Esophagus (tissue), 2 donors: ENCODE results near the gene SHROOM2. TPM values are rescaled to one million over a fixed set of nuclear protein-coding genes. Genes with fewer than 3 reads are reported as not detected.
"Not testable (repeated sequence)": the region's sequence is repeated elsewhere in the genome, so short reads cannot be mapped to it uniquely, and the experiment has no call there.

Experiments used
- H3K27ac ChIP-seq, 2 donors: one replicate each; pipeline ENCODE4 v1.5.1; 2013; ENCODE audit warnings: low read depth in 2 of 2, mild to moderate bottlenecking in 2 of 2, inconsistent platforms in 1 of 2, low read length in 1 of 2, moderate library complexity in 1 of 2
- H3K27me3 ChIP-seq, 2 donors: one replicate each; pipeline ENCODE4 v1.6.1; 2013; ENCODE audit warnings: low read length in 2 of 2, control low read depth in 1 of 2, mild to moderate bottlenecking in 1 of 2; ENCODE audit not compliant: insufficient read depth in 2 of 2, control insufficient read depth in 1 of 2
- H3K36me3 ChIP-seq, 2 donors: one replicate each; pipeline ENCODE4 v1.6.1; 2013; ENCODE audit warnings: low read length in 1 of 2; ENCODE audit not compliant: control insufficient read depth in 2 of 2, insufficient read depth in 2 of 2
- H3K4me1 ChIP-seq, 2 donors: one replicate each; pipeline ENCODE4 v1.6.1; 2013; ENCODE audit warnings: low read length in 1 of 2; ENCODE audit not compliant: control insufficient read depth in 2 of 2, insufficient read depth in 2 of 2
- H3K4me3 ChIP-seq, 2 donors: one replicate each; pipeline ENCODE4 v1.5.1; 2013; ENCODE audit warnings: low read length in 2 of 2, mild to moderate bottlenecking in 2 of 2, low read depth in 1 of 2, moderate library complexity in 1 of 2
- H3K9me3 ChIP-seq, 2 donors: one replicate each; pipeline ENCODE4 v1.6.1; 2013; ENCODE audit warnings: mild to moderate bottlenecking in 2 of 2, low read depth in 1 of 2, low read length in 1 of 2, moderate library complexity in 1 of 2; ENCODE audit not compliant: control insufficient read depth in 2 of 2, insufficient read depth in 1 of 2
- WGBS, 2 donors: extraction: QIAGEN DNeasy Blood & Tissue Kit; methylation state at CpG; one replicate each; pipeline ENCODE4 v1.1.7; 2013; 5-methylcytosine and 5-hydroxymethylcytosine counted together
- polyA plus RNA-seq, 2 donors: library from polyadenylated mRNA; stranded (reverse); fragments of 200-250 nt; gene quantifications; one replicate each; pipeline ENCODE4 v1.2.3, GENCODE V29; 2013
- donor health status: healthy with polysubstance abuse.
- donor health status: Bipolar disorder and iron deficiency.

Gene SHROOM2
- polyA plus RNA-seq, 2 donors, result 3.3 to 3.8 TPM

- Histone ChIP-seq H3K36me3 (no peaks in the 10 kb centered on the region), H3K27ac (no peak overlapping the region), H3K9me3 (no peaks in the 10 kb centered on the region), H3K4me3 (no peak overlapping the region), H3K4me1 (no peaks in the 10 kb centered on the region), H3K27me3 (no peaks in the 10 kb centered on the region)
- 53 to 54% methylated on average over 4 of the region's 4 CpGs for WGBS, 2 donors
Observed at GRCh38 chrX:9758021-9758638, 28.1 kb upstream of the SHROOM2 start.

- H3K27me3 ChIP-seq, result no peaks in the 10 kb centered on the region
- no peaks in the 10 kb centered on the region for H3K9me3 ChIP-seq
- H3K27ac ChIP-seq, result no peak overlapping the region
- 76 to 77% methylated on average over 8 of the region's 8 CpGs for WGBS, 2 donors
- no peaks in the 10 kb centered on the region for H3K36me3 ChIP-seq
- H3K4me3 ChIP-seq, result no peak overlapping the region
- no peaks in the 10 kb centered on the region for H3K4me1 ChIP-seq
Observed at GRCh38 chrX:9759337-9759736, 26.9 kb upstream of the SHROOM2 start.

GRCh38 chrX:9765072-9765736 is 21.0 kb upstream of the SHROOM2 start:
- peaks cover 0 to 4% of the 10 kb centered on the region in 2 donors for H3K9me3 ChIP-seq
- H3K27ac ChIP-seq, result no peak overlapping the region
- H3K36me3 ChIP-seq, result no peaks in the 10 kb centered on the region
- no peak overlapping the region for H3K4me3 ChIP-seq
- no peaks in the 10 kb centered on the region for H3K27me3 ChIP-seq
- WGBS, 2 donors, result 21 to 24% methylated on average over 51 to 67 of the region's 67 CpGs
- no peaks in the 10 kb centered on the region for H3K4me1 ChIP-seq

- Histone ChIP-seq H3K27ac (no peak within 1 kb of the TSS), H3K4me3 (no peak within 1 kb of the TSS), H3K4me1 (no peaks in the 10 kb centered on the region), H3K9me3 (peaks cover 0 to 4% of the 10 kb centered on the region in 2 donors), H3K36me3 (no peaks in the 10 kb centered on the region), H3K27me3 (no peaks in the 10 kb centered on the region)
- WGBS, 2 donors, result 29 to 45% methylated on average over 20 to 26 of the region's 26 CpGs
Observed at GRCh38 chrX:9765737-9766097, 20.5 kb upstream of the SHROOM2 start, which contains the start of gene GPR143. TSS of gene GPR143 (minus strand) at chrX:9765847. CDS start at chrX:9765817, 30 bp downstream.

GRCh38 chrX:9767375-9767774 is 18.9 kb upstream of the SHROOM2 start:
- H3K4me1 ChIP-seq, result no peaks in the 10 kb centered on the region
- H3K27ac ChIP-seq, result no peak overlapping the region
- H3K4me3 ChIP-seq, result no peak overlapping the region
- no peaks in the 10 kb centered on the region for H3K36me3 ChIP-seq
- WGBS, 2 donors, result 45 to 59% methylated on average over 6 of the region's 6 CpGs
- H3K27me3 ChIP-seq, result no peaks in the 10 kb centered on the region
- peaks cover 0 to 4% of the 10 kb centered on the region in 2 donors for H3K9me3 ChIP-seq

- H3K27me3 ChIP-seq, H3K9me3 ChIP-seq, H3K36me3 ChIP-seq, H3K27ac ChIP-seq, H3K4me3 ChIP-seq, H3K4me1 ChIP-seq: not testable (repeated sequence)
- WGBS, 2 donors, result 73 to 88% methylated on average over 5 of the region's 5 CpGs
Observed at GRCh38 chrX:9768321-9768839, 17.8 kb upstream of the SHROOM2 start.

GRCh38 chrX:9770319-9770718 is 15.9 kb upstream of the SHROOM2 start:
- Histone ChIP-seq H3K4me3 (no peak overlapping the region), H3K9me3 (peaks cover 0 to 2% of the 10 kb centered on the region in 2 donors), H3K27ac (peak overlapping the region in 1 of 2 donors; percentile 54), H3K36me3 (no peaks in the 10 kb centered on the region), H3K27me3 (no peaks in the 10 kb centered on the region), H3K4me1 (peaks cover 0 to 2% of the 10 kb centered on the region in 2 donors)
- WGBS, 2 donors, result 23 to 43% methylated on average over 1 of the region's 1 CpG

GRCh38 chrX:9772943-9773342 is 13.3 kb upstream of the SHROOM2 start:
- H3K36me3 ChIP-seq, result no peaks in the 10 kb centered on the region
- no peak overlapping the region for H3K4me3 ChIP-seq
- peaks cover 0 to 2% of the 10 kb centered on the region in 2 donors for H3K4me1 ChIP-seq
- H3K9me3 ChIP-seq, result no peaks in the 10 kb centered on the region
- 83 to 88% methylated on average over 6 of the region's 6 CpGs for WGBS, 2 donors
- no peaks in the 10 kb centered on the region for H3K27me3 ChIP-seq
- no peak overlapping the region for H3K27ac ChIP-seq

GRCh38 chrX:9775930-9776329 is 10.3 kb upstream of the SHROOM2 start:
- Histone ChIP-seq H3K4me1 (peaks cover 0 to 2% of the 10 kb centered on the region in 2 donors), H3K9me3 (no peaks in the 10 kb centered on the region), H3K4me3 (no peak overlapping the region), H3K36me3 (no peaks in the 10 kb centered on the region), H3K27me3 (no peaks in the 10 kb centered on the region), H3K27ac (no peak overlapping the region)
- 80 to 84% methylated on average over 8 of the region's 8 CpGs for WGBS, 2 donors

- Histone ChIP-seq H3K36me3 (no peaks in the 10 kb centered on the region), H3K4me3 (no peak overlapping the region), H3K27me3 (no peaks in the 10 kb centered on the region), H3K27ac (no peak overlapping the region), H3K9me3 (peaks cover 0 to 4% of the 10 kb centered on the region in 2 donors), H3K4me1 (no peaks in the 10 kb centered on the region)
- 71 to 77% methylated on average over 7 of the region's 7 CpGs for WGBS, 2 donors
Observed at GRCh38 chrX:9781941-9782340, 4.3 kb upstream of the SHROOM2 start.
